Stomach (tissue), 4 donors: Measurements from ENCODE around the gene IL1RL1.

Source experiments
- CTCF ChIP-seq, 7 experiments: fragments of 450-650 bp in 4 of 7; fragments of 200-600 bp in 3 of 7; sonication (generic) in 3 of 7; IDR thresholded peaks; one replicate each; pipeline ENCODE4 v1.5.1; 2016 to 2019; ENCODE audit warnings: antibody characterized with exemption in 7 of 7, control low read depth in 2 of 7, mild to moderate bottlenecking in 1 of 7
- EP300 ChIP-seq: sonication (generic); formaldehyde crosslinking; IDR thresholded peaks from one replicate; pipeline ENCODE4 v1.6.1; 2017; ENCODE audit warnings: antibody characterized with exemption
- POLR2A ChIP-seq, 4 donors: fragments of 450-650 bp; IDR thresholded peaks; one replicate each; pipeline ENCODE4 v1.6.1; 2016; ENCODE audit warnings: antibody characterized with exemption in 4 of 4, control low read depth in 2 of 4, mild to moderate bottlenecking in 1 of 4, moderate library complexity in 1 of 4
- POLR2AphosphoS5 ChIP-seq, 3 donors: sonication (generic); formaldehyde crosslinking; IDR thresholded peaks; one replicate each; pipeline ENCODE4 v1.6.1; 2016; ENCODE audit warnings: antibody characterized with exemption in 3 of 3

GRCh38 chr2:102282678-102283091 is 28.7 kb upstream of the IL1RL1 start:
- TF ChIP-seq CTCF (IDR thresholded peaks at IDR 0.05) (no peak), POLR2A (IDR thresholded peaks at IDR 0.05) (no peak), EP300 (no peak), POLR2AphosphoS5 (IDR thresholded peaks at IDR 0.05) (no peak)
